C4-2B (cell line): ENCODE data around the gene SPDEF.

Source experiments
- H3K27ac ChIP-seq: fragments of 450-650 bp; 2 replicates; pipeline ENCODE4 v1.5.1; 2017
- CTCF ChIP-seq: fragments of 450-650 bp; conservative IDR thresholded peaks from 2 replicates; pipeline ENCODE4 v1.5.1; 2017; ENCODE audit warnings: mild to moderate bottlenecking
- ZFX ChIP-seq: fragments of 450-650 bp; IDR thresholded peaks from 2 replicates; pipeline ENCODE4 v1.6.1; 2017

Gene SPDEF

DNA sequence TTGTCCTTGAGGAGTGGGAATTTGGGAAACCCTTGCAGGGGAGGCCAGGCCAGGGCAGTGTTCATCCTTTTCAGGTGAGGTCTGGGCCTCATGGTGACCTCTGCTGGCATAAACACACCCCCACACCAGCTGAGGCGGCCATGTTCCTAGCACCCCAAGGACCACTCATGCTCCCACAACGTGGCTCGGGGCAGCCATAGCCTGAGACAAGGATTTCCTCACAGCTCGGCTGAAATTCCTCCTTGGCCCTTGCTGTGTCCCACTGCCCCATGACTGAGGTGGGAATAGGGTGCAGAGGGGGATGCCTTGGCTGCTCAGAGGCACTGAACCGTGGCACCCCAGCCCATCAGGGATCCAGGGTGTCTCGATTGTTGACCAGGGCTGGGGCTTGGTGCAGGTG is 27.3 kb upstream of the SPDEF start:
- no peak for TF ChIP-seq ZFX
- no peak for TF ChIP-seq CTCF
- no peak overlapping the region for H3K27ac ChIP-seq

GRCh38 chr6:34581561-34581920 is 25.4 kb upstream of the SPDEF start:
- TF ChIP-seq CTCF (no peak), ZFX (no peak)
- H3K27ac ChIP-seq: no peak overlapping the region

DNA sequence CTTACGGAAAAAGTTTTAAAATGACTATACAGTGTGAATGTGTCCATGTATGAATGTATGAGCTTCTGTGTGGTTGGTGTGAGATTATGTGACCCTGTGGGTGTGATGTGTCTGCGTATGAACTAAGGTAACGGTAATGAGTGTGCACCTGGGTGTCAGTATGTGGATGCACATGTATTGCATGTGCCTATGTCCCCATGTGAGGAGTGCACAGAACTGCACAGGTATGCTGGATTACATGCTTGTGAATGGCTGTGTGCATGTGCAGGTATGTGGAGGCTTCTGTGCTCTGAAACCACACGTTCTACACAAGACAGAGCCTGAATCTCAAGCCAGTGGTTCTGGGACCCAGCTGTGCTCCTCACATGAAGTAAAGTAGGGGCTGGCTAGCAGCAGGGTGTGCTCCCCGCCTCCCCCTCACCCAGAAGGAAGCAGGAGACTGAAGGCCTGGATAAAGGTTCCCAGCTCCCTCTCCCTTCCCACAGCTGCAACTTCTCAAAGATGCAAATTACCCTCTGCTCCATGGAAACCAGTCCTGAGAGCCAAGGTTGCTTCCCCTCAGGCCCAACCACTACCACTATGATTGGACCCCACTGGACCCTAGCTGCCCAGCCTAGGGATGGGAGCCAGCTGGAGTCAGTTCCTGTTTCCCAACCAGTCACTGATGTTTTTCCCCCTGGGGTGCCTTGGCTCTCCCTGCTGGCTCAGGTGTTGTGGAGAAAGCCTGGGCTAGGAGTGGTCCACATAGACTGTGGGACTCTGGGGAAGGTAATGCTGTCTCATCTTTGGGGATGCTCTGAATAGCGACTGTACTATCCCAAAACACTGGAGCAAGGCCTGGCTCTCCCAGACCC is 24.8 kb upstream of the SPDEF start:
- TF ChIP-seq ZFX (no peak), CTCF (no peak)
- H3K27ac ChIP-seq: no peak overlapping the region

GRCh38 chr6:34578445-34579262 is 22.5 kb upstream of the SPDEF start:
- no peak for TF ChIP-seq CTCF
- no peak for TF ChIP-seq ZFX
- no peak overlapping the region for H3K27ac ChIP-seq

GRCh38 chr6:34576286-34576955 is 20.3 kb upstream of the SPDEF start:
- H3K27ac ChIP-seq: no peak overlapping the region
- TF ChIP-seq ZFX: no peak
- TF ChIP-seq CTCF: no peak

DNA sequence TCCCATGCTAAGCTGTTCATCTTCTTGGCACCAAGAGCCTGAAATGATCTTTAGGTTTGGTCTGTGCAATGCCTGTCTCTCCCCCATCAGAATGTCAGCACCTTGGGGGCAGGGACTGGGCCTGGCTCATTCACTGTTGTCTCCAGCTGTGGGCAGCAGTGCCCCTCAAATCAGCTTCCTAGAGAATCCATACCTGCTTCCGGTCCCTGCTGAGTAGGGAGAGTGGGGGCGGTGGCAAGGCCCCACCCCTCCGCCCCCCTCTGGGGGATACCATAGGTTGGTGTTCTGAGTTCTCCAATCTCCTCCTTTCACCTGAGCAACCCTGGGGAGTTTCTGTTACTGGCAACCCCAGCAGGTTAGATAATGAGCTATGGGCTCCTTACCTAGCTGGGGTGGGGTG is 19.2 kb upstream of the SPDEF start:
- H3K27ac ChIP-seq: no peak overlapping the region
- no peak for TF ChIP-seq ZFX
- TF ChIP-seq CTCF: no peak
